GM18520 (cell line): ENCODE data around the gene CCSER2.
"Not testable (repeated sequence)": the region's sequence is repeated elsewhere in the genome, so short reads cannot be mapped to it uniquely, and the experiment has no call there.

Source experiments
- ATAC-seq: cut with Tn5 transposase; IDR thresholded peaks from one replicate; pipeline ENCODE4 v1.9.1; 2021; ENCODE audit not compliant: unreplicated experiment

The CCSER2 gene

DNA sequence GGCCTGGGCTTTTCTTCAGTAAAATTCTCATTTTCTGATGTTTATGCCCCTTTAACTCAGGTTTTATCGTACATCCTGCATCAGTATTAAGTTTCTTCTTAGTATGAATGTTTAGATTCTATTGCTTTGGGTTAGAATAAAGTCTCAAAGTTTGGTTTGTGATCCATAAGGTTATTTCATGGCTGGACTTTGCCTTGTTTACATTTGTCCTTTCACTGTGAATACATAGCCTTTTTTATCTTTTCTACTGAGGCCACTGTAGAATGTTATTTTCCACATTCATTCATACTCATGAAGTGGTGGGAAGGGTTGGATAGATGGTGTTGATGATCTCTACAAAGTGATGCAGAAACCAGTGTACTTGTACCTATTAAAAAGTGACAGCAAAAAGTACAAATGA lies 59.8 kb downstream of the CCSER2 start:
- ATAC-seq: no peak

DNA sequence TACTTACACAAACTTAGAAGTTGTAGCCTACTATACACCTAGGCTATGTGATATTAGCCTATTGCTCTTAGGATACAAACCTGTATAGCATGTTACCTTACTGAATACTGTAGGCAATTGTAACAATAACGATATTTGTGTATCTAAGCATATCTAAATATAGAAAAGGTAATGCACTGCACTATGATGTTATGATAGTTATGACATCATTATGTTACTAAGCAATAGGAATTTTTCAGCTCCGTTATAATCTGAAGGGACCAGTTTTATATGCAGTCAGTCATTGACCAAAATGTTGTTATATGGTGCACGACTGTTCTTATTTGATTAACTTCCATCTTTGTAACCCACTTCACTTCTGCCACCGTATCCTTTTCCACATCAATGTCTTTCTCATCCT lies 62.0 kb downstream of the CCSER2 start:
- ATAC-seq: no peak

GRCh38 chr10:84391326-84391725 lies 62.9 kb downstream of the CCSER2 start:
- ATAC-seq: no peak

DNA sequence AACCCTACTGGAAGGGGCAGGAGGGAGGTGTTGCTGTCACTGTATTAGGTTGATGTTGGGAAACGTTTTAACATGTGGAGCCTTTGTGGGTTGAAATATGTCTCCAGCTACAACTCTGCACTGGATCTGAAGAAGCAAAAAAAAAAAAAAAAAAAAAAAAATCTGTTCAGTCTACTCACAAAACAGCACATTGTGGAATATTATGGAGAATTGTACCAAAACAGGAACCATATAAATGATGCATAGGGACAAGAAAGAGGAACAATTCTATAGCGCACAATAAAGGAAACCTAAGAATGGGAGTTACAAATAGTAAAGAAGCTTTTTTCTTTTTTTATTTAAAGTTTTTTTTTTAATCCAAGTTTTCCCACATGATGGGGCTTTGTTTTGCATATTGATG lies 63.8 kb downstream of the CCSER2 start:
- ATAC-seq: no peak

GRCh38 chr10:84395581-84395980 lies 67.2 kb downstream of the CCSER2 start:
- no peak for ATAC-seq

DNA sequence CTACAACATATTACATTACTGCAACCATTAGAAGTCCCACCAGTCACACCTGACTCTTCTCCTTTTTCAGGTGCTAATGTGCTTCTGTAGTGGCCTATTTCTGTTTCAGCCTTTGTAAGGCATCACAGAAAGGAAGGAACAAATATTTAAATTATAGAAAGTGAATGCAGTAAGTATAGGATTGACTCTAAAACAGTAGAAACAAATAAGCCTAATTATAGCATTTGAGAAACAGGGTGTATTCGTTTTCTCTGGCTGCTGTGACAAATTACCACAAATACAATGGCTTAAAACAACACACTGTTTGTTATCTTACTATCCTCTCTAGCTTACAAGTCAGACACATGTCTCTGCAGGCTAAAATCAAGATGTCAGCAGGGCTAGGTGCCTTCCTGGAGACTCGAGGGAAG lies 69.4 kb downstream of the CCSER2 start:
- no peak for ATAC-seq

DNA sequence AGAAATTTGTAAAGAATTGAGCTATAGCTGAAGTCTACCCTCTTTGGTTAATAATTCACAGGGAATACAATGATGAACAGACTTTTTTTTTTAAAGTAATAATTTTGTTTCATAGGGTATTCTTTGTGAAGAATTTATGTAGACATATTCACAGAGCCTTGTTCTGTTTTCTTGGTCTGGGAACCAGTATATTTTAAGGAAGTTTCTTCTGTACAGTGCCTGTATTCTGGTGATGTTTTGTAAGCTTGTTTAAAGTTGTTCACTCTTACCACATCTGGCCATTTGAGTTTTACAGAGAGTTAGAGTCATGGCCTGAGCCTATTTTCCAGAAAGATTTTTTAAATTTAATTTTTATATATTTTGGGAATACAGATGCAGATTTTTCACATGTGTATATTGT lies 70.3 kb downstream of the CCSER2 start:
- no peak for ATAC-seq

- ATAC-seq: no peak
Observed at GRCh38 chr10:84401854-84402611, 73.6 kb downstream of the CCSER2 start.

DNA sequence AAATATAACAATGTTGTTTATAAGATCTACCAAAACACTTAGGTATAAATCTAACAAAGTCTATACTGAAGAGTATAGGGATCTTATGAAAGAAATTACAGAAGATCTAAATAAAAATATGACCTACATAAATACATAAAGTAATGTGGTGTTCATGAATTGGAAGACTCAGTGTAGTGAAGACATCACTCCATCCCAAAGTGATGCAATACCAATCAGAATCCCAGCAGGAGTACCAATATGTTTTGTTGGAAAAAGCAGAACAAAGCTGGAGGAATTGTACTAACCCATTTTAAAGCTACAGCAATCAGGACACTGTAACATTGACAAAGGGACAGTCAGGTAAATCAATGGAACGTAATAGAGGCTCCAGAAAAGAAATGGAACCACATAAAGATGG lies 76.4 kb downstream of the CCSER2 start:
- no peak for ATAC-seq

DNA sequence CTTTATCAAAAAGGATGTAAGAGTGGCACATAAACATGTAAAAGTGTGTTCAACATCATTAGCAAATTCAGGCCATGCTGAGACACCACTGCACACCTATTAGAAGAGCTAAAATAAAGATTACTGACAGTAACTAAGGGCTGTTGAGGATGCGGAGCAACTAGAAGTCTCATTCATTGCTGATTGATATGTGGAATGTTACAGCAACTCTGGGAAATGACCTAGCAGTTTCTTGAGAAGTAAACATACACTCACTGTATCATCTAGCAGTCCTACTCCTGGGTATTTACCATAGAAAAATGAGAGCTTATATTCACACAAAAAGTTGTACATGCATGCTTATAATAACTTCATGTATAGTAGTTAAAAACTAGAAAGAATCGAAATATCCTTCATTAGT lies 77.3 kb downstream of the CCSER2 start:
- no peak for ATAC-seq

- ATAC-seq: no peak
Observed at GRCh38 chr10:84406561-84406960, 78.2 kb downstream of the CCSER2 start.

GRCh38 chr10:84407388-84408049 lies 79.1 kb downstream of the CCSER2 start:
- no peak for ATAC-seq

- no peak for ATAC-seq
Observed at GRCh38 chr10:84412482-84412881, 84.1 kb downstream of the CCSER2 start.

GRCh38 chr10:84414110-84414509 lies 85.7 kb downstream of the CCSER2 start:
- not testable (repeated sequence) for ATAC-seq

GRCh38 chr10:84415539-84416244 lies 87.3 kb downstream of the CCSER2 start:
- no peak for ATAC-seq

DNA sequence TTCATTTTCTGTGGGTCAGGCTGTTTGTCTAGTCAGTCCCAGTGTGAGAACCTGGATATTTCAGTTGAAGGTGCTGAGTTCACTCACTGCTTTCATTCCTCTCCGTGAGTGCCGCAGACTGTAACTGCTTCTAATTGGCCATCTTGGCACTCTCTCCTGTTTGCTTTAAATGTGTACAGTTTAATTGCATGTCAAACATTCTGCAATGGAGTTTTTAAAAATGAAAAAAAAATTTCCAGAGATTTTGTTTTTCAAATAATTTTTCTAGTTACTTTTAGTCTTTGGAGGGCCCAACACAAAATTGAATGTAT lies 87.8 kb downstream of the CCSER2 start:
- ATAC-seq: no peak

GRCh38 chr10:84423719-84424118 lies 95.3 kb downstream of the CCSER2 start:
- ATAC-seq: no peak

- no peak for ATAC-seq
Observed at GRCh38 chr10:84424731-84425167, 96.4 kb downstream of the CCSER2 start.

DNA sequence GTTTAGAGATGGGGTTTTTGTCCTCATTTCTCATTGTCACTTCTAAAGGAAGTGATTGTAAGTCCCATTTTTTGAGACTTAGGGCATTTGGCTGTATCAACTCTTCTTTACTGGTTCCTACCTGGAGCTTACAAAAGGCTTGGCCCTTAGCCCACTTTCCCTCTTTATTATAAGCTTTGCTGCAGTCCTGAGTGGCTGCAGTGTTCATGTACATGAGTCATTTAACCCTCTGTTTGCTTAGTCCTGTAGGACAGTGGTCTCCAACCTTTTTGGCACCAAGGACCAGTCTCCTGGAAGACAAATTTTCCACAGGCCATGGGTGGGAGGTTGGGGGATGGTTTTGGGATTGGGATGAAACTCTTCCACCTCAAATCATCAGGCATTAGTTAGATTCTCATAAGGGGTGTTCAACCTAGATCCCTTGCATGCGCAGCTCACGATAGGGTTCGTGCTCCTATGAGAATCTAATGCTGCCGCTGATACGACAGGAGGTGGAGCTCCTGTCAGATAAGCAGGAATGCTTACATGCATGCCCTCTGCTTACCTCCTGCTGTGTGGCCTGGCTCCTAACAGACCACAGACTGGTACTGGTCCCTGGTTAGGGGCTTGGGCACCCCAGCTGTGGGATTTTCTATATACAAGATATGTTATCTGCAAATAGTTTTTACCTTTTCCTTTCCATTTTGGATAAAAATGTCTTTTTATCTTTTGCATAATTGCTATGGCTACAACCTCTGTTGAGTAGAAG lies 99.7 kb downstream of the CCSER2 start:
- no peak for ATAC-seq

DNA sequence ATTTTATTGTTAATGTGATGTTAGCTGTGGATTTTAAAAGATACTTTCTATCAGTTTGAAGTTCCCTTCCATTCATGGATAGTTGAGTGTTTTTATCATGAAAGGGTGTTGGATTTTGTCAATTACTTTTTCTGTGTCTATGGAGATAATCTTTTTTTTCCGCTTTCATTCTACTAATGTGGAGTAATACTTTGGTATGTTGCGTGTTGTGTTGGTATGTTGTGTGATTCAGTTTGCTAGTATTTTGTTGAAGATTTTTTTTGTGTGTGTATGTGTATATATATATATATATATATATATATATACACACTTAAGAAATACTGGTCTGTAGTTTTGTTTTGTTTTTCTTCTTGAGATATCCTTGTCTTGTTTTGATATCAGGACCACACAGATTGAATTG lies 100.3 kb downstream of the CCSER2 start:
- ATAC-seq: no peak

- ATAC-seq: peak; percentile 86
Observed at GRCh38 chr10:84429926-84430520, 101.6 kb downstream of the CCSER2 start.
